Measurements from ENCODE around the gene CLDN3.

GRCh38 chr7:73737491-73738219, 32.4 kb downstream of the CLDN3 start:
- no peak for TF ChIP-seq CTCF (IDR thresholded peaks at IDR 0.05)
- no peak for TF ChIP-seq POLR2A (IDR thresholded peaks at IDR 0.05)

Measured in tibial nerve (tissue), 3 donors.